HCT116 (cell line): ENCODE data around the gene ZNF222. TPM values are rescaled to one million over a fixed set of nuclear protein-coding genes. Genes with fewer than 3 reads are reported as not detected.

ENCODE experiments used
- total RNA-seq: library from RNA; stranded (reverse); gene quantifications from one replicate; pipeline ENCODE4 v1.2.1, GENCODE V29; 2021; ENCODE audit not compliant: unreplicated experiment

Gene ZNF222
- total RNA-seq, 1 experiment from 2014 or later = 3.0 TPM

Other genes starting within 250 kb of the ZNF222 start
- gene KCNN4, start 244.4 kb upstream of the ZNF222 start, total RNA-seq = 72.9 TPM
- 7.6 TPM for gene LYPD5, start 222.9 kb upstream of the ZNF222 start, total RNA-seq
- gene ZNF283, start 198.1 kb upstream of the ZNF222 start, total RNA-seq = 7.6 TPM
- gene ZNF404, start 141.4 kb upstream of the ZNF222 start, total RNA-seq = not detected
- 15.2 TPM for gene ZNF45, start 90.1 kb upstream of the ZNF222 start, total RNA-seq
- gene ZNF221, start 74.2 kb upstream of the ZNF222 start, total RNA-seq = 2.5 TPM
- 2.2 TPM for gene ZNF155, start 41.2 kb upstream of the ZNF222 start, total RNA-seq
- gene ZNF230, start 22.4 kb upstream of the ZNF222 start, total RNA-seq = 2.8 TPM
- gene ZNF223, start 26.7 kb downstream of the ZNF222 start, total RNA-seq = 0.27 TPM
- gene ZNF284, start 46.8 kb downstream of the ZNF222 start, total RNA-seq = not detected
- 15.1 TPM for gene ZNF224, start 69.0 kb downstream of the ZNF222 start, total RNA-seq
- 2.8 TPM for gene ZNF225, start 88.0 kb downstream of the ZNF222 start, total RNA-seq
- gene ZNF234, start 116.2 kb downstream of the ZNF222 start, total RNA-seq = 3.4 TPM
- 17.4 TPM for gene ZNF226, start 139.7 kb downstream of the ZNF222 start, total RNA-seq
- gene ZNF227, start 187.2 kb downstream of the ZNF222 start, total RNA-seq = 14.4 TPM
- 0.30 TPM for gene ZNF233, start 234.5 kb downstream of the ZNF222 start, total RNA-seq